KBM-7 (cell line): ENCODE results near the gene RPS21.

Source experiments
- DNase-seq: peaks from one replicate; pipeline ENCODE4 v3.0.0-alpha.2; 2015
- in situ Hi-C: fragments of 300-500 bp; cut with MboI; formaldehyde crosslinking; loops from 2 replicates; pipeline ENCODE4 v1.14.3; 2020; ENCODE audit warnings: low sequenced_read_pairs, low pct_unique_long_range_greater_than_20kb, mixed read lengths

RPS21 gene

GRCh38 chr20:62362991-62363919 lies 23.6 kb upstream of the RPS21 start:
- in situ Hi-C loops, result no loop called here
- no peak for DNase-seq

DNA sequence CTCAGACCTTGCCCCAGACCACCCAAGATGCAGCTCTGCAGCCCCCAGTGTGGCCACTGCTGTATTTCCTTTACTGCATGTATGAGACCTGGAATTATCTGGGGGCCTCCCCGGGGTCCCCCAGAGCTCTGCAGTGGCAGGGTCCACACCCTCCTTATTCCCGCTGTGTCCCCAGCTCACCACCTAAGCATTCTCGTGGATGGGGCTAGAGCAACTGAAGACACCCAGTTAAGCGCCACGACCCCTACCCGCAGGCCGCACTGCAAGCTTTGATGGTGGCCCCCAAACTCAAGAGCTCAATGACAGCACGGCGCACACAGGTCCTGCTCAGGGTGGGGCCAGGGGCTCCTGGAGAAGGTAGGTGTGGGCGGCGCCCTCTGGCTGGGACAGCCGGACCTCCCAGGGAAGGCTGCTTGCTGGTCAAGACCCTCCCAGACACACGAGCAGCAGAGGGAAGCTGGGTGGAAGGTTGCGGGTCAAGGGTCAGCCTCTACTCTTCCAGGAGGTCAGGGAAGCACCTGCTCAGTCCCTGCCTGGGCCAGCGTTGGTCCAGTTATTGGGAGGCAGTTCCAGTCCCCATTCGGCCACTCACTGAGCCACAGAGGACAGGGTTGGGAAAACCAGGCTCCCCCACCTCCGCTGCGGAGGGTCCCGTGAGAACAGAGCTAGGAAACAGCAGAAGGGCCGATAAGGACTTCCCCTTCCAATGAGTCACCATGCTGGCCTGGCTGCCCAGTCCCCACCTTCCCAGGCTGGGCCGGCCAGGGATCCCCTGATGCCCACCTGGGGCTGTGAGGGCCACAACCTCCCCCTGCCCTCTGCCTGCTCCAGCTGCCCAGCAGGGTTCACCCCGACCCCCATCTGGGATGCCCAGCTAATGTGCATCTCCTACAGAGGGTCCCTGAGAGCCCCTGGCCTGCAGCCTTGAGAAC lies 22.7 kb upstream of the RPS21 start:
- DNase-seq, result no peak
- in situ Hi-C loops, result no loop called here

GRCh38 chr20:62364911-62365736 lies 21.8 kb upstream of the RPS21 start:
- DNase-seq, result no peak
- in situ Hi-C loops, result no loop called here

GRCh38 chr20:62365814-62366369 lies 21.0 kb upstream of the RPS21 start:
- in situ Hi-C loops, result no loop called here
- peak; percentile 50 for DNase-seq

DNA sequence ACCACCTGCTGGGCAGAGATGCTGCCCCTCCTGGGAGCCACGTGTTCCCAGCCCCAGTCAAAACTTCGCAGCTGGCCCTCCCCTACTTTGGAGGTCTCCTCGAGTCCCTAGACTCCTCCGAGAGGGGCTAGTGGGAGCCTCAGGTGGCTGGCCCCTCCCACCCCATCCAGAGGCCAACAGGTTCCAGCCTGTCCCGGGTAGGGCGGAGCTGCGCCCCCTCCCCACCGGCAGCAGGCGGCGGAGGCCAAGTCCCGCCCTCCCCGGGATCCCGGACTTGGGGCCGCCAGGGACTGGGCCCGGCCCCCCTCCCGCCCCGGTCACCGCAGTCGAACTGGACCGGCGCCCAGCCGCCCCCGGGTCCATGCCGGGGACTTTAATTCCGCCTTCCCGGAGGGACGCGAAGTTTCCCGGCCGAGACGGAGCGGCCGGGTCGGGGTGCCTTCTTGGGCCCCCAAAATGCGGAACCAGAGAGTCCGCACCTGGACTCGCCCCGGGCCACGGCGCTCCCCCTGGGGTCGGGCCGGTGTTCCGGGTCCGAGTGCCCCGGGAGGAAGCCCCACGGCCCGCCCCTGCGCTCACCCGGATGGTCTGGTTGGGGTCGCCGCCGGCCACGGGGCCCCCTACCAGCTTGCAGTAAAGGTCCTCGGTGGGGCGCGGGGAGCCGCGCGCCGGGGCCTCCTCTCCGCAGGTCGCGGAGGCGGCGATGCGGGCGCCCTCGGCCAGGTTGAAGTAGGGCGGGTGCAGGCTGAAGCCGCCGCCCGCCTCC lies 20.4 kb upstream of the RPS21 start:
- in situ Hi-C loops, result no loop called here
- peak; percentile 28 for DNase-seq

DNA sequence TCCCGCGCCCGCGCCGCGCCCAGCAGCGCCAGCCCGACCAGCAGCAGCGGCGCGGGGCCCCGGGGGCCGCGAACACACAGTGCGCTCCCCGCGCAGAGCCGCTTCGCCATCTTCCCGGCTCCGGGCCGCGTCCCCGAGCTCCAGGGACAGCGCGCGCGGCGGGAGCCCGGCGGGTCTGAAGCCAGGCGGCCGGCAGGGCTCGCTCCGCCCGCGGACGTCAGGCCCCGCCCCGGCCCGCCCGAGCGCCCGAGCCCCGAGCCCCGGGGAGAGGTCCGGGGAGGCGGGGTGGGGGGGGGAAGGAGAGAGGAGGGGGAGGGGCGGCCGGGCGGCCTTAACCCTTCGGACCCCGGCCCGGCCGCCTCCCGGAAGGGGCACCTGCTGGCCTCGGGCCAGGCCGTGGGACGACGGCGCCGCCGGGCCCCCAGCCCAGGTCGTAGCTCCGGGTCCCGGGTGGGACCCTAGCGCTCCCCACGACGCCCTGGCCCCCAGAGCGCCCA lies 19.7 kb upstream of the RPS21 start, which contains the start of gene LAMA5:
Gene LAMA5 (minus strand): TSS at position 177 of the 497 bp plus-strand sequence. CDS start 67 bp downstream, at position 110.
- in situ Hi-C loops, result no loop called here
- no peak for DNase-seq

DNA sequence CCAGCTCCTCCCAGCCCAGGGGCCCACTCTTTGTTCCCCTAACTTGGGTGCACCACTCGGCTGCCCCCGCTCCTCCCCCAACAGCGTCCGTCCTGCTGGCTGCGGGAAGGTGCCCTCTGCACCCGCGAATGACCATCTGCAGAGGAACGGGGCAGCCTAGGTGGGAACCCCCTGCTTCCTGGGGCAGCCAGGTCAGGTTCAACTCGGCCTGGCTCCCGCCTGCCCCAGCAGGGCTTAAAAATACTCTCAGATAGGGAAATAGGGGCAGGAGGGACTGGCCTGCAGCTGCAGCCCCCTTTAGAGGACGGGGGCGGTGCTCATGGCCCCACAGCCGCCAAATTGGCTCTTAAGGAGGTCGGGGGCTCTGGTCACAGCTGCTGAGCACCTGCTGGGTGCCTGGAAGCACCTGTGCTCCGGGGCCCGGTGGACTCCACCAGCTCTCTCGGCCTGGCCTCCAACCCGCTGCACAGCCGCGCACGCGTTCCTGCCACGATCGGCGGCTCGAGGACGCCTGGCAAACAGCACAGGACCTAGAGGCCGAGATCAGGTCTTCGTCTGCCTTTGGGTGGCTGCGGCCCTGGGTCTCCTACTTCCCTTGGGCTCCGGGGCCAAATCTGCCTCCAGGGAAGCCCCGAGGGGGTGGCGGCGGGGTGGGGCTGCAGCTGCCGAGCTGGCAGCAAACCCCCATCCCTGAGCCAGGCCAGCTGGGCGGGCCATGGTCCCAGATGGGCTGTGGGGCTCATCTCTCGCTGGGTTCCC lies 19.1 kb upstream of the RPS21 start:
- in situ Hi-C loops, result no loop called here

DNA sequence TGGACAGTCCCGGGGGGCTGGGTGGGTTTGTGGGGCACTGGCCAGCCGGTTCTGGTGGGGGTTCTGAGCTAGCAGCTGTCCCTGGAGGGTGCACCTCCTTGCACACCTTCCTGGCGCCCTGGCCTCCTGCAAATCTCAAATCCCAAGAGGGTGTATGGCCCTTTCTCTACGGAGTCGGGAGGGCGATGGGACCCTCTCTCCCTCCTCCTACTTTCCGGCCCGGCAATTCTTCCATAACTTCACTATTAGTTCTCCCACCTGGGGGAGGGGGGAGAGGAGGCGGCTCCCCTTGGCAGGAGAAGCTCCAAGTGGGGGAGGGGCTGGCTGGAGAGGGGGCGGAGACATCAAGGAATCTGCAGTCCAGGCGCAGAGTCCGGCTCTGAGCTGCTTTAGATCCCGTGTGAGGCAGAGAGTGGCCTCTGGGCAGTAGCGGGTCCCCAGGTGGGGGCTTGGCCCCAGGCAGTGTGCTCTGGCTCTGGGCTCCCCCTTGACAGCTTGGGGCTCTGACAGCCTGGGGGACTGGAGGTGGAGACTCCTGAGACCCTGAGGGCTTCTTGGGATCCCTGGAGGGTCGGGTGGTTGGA lies 18.4 kb upstream of the RPS21 start:
- no peak for DNase-seq
- in situ Hi-C loops, result no loop called here

More for the DNA sequence above, 19.1 kb upstream of the RPS21 start:
- DNase-seq, result no peak

DNA sequence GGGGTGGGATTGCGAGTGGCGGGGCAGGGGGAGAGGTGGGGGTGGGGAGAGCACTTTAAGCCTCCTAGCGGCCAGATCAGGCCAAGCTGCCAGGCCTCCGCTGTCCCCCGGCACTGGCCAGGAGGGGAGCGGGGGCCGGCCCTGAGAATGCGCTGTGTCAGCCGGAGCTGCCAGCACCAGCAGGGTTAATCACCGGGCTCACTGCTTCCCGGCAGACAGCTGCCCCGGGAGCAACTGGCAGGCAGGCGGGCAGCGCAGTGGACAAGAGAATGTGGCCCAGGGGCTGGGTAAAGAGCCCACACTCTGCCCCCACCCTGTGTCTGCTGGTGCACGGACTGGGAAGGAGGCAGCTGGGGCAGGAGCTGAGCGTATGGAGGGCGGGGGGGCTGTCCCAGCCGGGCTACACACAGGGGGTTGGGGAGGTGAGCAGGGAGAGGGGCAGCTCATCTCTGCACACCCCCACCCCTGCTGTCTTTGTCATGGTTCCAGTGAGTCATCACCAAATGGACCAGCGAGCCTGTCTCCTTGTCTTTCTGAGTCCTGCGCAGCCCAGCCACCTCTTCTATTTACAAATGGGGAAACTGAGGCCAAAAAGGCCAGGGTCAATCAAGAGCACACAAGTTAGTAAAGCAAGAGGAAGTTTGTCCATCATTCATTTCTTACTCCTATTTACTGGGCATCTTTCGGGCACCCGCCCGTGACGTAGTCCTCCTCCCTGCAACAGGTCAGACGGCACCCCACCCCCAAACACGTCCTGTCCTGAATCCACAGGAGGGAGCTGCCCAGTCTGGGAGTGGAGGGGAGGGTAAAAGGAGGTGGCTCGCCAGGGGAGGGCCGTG lies 17.7 kb upstream of the RPS21 start:
- in situ Hi-C loops, result no loop called here
- DNase-seq, result no peak

GRCh38 chr20:62369815-62370114 lies 17.1 kb upstream of the RPS21 start:
- DNase-seq, result no peak
- in situ Hi-C loops, result no loop called here

DNA sequence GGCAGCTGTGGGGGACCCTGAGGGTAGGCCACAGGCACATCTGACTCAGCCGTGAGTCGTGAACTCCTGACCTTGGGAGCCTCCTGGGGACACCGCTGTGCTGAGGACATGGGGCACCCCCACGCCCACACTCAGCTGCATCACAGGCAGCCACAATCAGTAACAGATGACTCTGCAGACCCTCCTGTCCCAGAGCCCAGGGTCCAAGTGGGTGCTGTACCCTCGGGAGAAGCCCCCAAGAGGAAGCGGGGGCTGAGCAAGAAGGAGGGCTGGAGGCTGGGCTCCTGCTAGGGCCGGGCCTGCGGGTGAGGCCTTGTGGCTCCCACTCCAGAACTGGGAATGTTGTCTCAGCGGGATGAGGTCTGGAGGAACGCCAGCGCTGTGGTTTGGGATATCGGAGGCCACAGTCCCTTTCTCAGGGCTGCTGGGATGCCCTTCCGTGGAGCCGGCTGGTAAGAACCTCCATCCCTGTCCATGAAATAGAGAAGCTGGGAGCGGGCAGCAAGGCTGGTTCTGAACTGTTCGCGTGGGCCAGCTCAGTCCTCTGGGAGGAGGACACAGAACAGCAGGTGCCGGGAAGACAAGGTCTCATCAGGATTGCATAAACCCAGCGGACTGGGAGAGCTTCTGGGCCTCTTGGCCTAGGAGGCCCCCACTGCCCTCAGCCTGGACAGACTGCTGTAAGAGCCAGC lies 16.6 kb upstream of the RPS21 start:
- in situ Hi-C loops, result no loop called here
- DNase-seq, result no peak

- no peak for DNase-seq
These were observed 15.9 kb upstream of the RPS21 start for GRCh38 chr20:62370807-62371587.

DNA sequence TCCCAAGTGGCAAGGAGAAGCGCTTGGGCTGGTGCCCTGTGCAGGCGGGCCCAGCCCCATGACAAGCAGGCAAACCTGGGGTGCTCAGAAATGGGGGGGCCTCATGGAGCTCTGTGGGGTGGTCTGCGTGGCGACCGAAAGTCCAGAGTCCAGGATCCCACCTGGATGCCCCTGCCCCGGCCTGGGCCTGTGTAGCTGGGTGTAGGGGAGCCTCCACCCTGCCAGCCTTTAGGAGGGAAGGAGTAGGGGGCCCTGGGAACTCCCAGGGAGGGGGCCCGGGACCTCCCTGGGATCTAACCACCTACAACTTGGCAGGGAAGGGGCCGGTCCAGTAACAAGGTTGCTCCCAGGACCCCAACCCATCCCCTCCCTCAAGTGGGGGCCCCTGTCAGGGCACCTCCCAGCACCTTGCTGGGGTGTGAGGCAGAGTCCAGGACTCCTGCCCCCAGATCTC lies 15.3 kb upstream of the RPS21 start:
- in situ Hi-C loops, result no loop called here
- no peak for DNase-seq

More at GRCh38 chr20:62370807-62371587, 15.9 kb upstream of the RPS21 start:
- in situ Hi-C loops, result no loop called here

DNA sequence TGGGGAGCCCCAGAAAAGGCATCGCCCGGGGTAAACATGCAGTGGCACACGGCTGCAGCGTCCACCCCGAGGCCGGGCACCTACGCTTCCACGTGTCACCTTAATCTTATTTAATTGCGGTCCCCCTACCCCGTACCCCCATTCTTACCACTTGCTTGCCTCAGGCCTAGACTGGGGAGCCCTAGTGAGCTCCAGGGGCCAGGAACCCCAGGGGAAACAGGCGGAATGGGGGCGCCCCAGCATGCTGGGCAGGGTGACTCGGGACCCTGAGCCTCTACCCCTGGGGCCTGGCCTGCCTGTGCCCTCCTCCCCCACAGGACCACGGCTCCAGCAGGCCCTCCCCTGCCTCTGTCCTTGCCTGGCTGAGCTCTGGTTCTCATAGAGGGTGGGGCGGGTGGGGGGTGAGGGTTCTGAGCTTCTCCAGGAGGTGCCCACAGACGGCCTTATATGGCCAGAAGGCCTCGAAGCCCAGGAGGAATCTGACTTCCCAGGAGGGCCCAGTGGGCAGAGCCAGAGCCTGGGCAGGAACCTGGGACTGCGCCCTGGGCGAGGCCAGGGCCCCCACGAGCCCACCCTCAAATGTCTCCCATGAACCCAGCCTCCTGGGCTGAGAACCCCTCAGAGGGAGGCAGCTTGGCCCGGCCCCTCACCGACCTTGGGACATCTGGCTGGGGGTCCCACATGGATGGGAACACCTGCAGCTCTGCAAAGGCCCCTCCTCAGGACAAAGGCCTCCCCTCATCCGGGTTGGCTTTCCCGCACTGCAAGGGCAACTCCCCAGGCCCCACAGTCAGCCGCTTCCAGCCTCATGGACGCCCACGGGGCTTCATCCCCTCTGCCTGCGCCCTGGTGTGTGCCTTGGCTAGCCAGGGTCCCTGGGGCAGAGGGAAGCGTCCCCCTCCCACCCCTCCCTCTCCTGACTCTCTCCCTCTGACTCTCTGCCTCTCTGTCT lies 14.6 kb upstream of the RPS21 start:
- in situ Hi-C loops, result no loop called here
- no peak for DNase-seq
